Suprapubic skin (tissue), 3 donors: Measurements from ENCODE around the gene PPP1R13B.

Experiments used
- CTCF ChIP-seq, 2 donors: fragments of 200-600 bp in 1 of 2; fragments of 450-650 bp in 1 of 2; sonication (generic) in 1 of 2; IDR thresholded peaks; one replicate each; pipeline ENCODE4 v1.5.1; 2016 to 2019; ENCODE audit warnings: antibody characterized with exemption in 2 of 2, mild to moderate bottlenecking in 1 of 2, moderate library complexity in 1 of 2
- EP300 ChIP-seq: sonication (generic); formaldehyde crosslinking; IDR thresholded peaks from one replicate; pipeline ENCODE4 v1.6.1; 2017; ENCODE audit warnings: antibody characterized with exemption
- POLR2A ChIP-seq, 2 donors: fragments of 450-650 bp; IDR thresholded peaks; one replicate each; pipeline ENCODE4 v1.6.1; 2017; ENCODE audit warnings: antibody characterized with exemption in 2 of 2, mild to moderate bottlenecking in 2 of 2, moderate library complexity in 2 of 2

- TF ChIP-seq POLR2A (IDR thresholded peaks at IDR 0.05), result no peak
- TF ChIP-seq CTCF (IDR thresholded peaks at IDR 0.05), result no peak
- no peak for TF ChIP-seq EP300
These were observed 13.7 kb downstream of the PPP1R13B start for GRCh38 chr14:103833711-103834110.
